Left hindlimb (tissue), 1 donor: ENCODE data around the gene LRP11.
"Not testable (repeated sequence)": the region's sequence is repeated elsewhere in the genome, so short reads cannot be mapped to it uniquely, and the experiment has no call there.

Experiments used
- DNase-seq: peaks from one replicate; pipeline ENCODE4 v3.0.0-alpha.2; 2018

LRP11 gene

DNA sequence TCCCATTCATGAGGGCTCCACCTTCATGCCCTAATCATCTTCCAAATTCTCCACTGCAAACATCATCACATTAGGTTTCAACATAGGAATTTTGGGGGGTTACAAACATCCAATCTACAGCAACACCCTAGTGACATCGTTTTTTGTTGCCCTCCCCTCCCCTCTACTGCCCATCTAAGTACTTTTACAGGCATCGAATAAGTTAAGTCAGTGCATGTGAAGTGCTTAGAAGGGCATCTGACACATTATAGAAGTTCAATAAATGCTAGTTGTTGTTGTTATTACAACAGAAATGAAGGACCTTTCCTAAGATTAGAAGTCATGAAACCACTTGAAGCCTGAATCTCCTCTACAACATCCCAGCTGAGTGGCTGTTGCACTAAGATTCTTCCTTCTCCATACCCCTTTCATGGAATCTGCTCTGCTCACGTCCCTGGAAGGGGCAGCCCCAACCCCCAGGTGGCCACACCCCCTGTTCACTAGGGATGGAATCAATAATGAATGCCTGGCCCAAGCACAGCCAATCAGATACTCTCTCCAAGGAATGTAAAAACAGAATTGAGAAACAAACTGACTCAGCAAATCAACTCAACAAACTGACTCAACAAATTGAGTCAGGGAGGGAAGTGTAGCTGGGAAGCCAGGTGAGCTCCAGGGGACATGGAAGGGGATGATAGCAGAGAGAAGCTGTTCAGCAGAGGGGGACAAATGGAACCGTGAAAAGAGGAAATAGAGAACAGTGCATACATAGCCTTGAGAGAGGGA is 3.9 kb upstream of the LRP11 start:
- DNase-seq = no peak

GRCh38 chr6:149864578-149865535 is 698 bp upstream of the LRP11 start:
- peak; percentile 61 for DNase-seq

DNA sequence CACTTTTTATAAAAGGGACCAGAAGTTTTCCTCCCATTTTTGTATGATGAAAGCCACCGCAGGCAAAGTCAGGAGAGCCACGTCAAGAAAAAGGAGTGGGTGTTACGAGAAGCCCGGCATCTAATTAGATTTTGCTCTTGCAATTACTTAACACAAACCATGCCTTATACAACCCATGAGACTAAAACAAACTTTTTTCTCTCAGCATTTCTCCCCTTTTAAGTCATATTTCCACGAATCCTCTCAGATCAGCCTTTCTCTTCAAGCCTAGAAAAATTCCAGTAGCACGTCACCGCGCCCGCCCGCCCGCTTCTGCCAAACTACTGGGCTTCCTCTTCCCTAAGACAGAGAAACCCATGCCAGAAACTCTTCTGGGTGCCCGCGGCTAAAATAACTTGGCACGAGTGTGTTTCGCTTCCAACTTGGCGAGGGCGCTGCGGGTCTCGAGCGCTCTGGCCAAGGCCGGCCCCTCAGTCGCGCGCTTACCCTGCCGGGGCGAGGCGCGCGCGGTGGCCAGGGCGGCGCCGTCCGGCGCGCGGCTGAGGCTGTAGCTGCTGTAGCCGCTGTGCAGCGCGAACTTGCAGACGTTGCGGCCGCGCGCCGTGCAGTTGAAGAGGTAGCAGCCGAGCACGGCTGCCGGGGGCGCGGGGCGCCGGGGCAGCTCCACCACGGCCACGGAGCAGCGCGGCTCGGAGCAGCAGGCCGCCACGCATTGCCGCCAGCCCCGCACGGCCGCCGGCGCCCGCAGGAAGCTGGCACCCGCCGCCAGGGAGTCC is 1.0 kb downstream of the LRP11 start:
- DNase-seq = peak; percentile 83

- not testable (repeated sequence) for DNase-seq
These were observed 1.8 kb downstream of the LRP11 start for GRCh38 chr6:149862424-149862738.

DNA sequence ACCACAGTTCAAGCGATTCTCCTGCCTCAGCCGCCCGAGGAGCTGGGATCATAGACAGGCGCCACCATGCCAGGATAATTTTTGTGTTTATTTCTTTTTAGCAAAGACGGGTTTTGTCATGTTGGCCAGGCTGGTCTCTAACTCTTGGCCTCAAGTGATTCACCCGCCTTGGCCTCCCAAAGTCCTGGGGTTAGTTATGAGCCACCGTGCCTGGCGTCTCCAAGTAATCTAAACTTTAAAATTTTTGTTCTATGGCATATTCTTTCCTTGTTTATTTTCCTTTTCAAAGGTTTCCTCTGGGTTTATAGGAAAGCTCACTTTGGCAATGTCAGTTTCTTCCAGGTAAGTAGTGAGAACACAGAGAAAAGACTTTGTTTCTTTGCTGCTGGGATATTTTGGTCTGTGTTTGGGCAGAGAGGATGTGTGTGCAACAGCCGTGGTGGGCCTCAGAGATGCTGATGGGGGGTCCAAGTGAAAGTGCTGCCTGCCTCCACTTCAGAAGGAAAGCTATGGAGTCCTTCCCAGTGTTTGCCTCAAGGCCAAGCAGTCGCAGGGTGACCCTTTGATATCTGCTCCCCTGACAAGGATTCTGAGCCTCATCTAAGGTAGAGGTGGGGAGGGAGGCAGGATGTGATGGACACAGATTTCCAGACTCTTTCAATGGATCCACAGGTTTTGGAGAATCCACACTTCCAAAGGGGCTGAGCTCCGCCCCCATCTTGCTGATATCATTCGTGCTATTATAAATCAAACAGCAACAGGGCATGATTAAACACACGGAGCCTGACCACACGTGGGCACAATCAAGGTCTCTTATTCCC is 2.3 kb downstream of the LRP11 start:
- DNase-seq = no peak

GRCh38 chr6:149860834-149861602 is 3.1 kb downstream of the LRP11 start:
- no peak for DNase-seq

GRCh38 chr6:149860513-149860833 is 3.7 kb downstream of the LRP11 start:
- no peak for DNase-seq

DNA sequence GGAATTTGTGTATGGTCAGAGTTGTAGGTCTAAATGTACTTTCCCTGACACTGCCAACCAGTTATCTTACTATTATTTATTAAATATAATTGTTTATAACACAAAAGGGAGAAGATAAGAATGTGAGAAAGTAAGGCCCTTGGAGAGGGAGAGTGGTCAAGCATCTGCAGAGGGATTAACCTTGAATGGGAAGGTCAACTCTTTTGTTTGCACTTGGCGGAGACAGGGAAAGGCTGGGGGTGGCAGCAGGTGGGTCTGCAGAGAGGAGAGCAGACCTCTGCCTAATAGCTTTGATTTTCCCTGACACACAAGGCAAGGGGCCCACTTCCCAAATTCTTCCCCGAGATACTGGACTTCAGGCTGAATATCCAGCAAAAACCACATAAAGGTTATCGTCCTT is 4.2 kb downstream of the LRP11 start:
- no peak for DNase-seq

DNA sequence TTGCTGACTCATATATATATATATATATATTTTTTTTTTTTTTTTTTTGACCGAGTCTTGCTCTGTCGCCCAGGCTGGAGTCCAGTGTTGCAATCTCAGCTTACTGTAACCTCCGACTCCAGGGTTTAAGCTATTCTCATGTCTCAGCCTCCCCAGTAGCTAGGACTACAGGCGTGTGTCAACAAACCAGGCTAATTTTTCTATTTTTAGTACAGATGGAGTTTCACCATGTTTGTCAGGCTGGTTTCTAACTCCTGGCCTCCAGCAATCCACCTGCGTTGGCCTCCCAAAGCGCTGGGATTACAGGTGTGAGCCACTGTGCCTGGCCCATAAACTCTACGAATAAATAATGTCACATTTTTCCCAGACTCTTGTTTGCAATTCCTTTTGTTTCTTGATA is 4.8 kb downstream of the LRP11 start:
- DNase-seq = no peak

- DNase-seq = no peak
These were observed 6.6 kb downstream of the LRP11 start for GRCh38 chr6:149857541-149857940.

DNA sequence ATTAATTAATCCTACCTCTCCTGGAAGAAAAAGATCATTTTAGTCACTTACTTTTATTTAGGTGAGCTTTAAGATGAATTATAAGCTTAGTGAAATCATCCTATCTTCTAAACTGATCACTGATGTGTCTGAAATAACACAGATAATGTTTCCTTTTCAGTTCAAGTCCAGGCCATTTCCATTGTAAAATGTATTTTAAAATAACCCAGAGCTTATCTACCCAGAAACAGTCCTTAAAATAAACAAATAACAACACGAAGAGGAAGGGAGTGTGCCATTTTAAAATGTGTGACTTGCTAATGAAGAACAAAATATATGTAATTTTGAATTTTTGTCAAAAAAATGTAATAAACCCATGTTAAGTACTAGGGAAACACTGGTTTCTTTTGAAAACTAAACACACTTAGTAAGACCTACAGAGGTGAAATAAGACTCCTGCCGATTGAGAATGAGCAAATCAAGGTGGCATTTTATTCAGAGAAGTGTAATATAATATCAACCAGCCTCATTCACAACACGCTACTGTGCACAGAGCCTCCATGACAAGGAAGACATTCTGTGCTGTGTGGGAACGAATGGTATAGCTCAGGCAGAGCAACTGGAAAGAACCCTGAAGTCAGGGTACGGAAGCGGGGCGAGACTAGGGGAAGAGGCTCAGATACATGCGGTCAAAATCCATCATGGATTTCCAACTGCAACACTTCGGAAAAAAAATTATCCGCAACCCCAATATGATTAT is 7.7 kb downstream of the LRP11 start:
- DNase-seq = no peak

- DNase-seq = no peak
These were observed 8.4 kb downstream of the LRP11 start for GRCh38 chr6:149855741-149856140.

DNA sequence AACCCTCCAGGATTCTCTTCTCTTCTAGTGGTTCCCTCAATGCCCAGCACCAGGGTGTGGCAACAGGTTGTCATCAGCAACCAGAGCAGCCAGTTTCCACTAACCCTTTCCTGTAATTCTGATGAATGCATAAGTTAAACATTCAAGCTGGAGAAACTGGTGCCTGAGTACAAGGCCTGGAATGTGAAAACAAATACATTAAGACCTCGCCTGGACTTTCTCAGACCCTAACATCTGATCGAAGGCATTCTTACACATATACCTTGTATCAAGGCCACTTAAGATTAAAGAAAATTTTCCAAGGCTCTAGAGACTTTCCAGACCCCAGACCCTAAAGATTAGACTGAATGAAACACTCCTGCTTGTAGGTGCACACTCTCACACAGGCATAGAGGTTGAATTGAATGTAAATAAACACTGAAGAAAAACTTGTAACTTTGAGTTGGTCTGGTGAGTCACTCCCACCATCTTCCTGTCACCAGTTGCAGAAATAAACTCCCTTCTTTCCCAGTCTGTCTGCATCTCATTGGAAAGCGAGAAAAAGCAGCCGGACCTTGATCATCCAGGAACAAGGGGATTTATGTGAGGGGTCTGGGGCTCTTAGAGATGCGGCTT is 9.0 kb downstream of the LRP11 start:
- no peak for DNase-seq

- DNase-seq = peak; percentile 45
These were observed 9.6 kb downstream of the LRP11 start for GRCh38 chr6:149854532-149854931.

DNA sequence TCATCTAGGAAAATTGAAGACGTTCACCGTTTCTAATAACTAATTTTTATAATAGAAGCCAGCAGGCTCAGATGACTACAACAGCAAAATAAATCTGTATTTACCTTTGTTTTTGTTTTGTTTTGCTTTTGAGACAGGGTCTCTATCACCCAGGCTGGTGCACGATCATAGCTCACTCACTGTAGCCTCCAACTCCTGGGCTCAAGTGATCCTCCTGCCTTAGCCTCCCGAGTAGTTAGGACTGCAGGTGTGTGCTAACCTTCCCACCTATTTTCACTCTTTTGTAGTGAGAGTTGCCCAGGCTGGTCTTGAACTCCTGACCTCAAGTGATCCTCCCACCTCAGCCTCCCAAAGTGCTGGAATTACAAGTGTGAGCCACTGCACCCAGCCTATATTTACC is 10.1 kb downstream of the LRP11 start:
- DNase-seq = not testable (repeated sequence)

GRCh38 chr6:149852881-149853280 is 11.3 kb downstream of the LRP11 start:
- DNase-seq = no peak

DNA sequence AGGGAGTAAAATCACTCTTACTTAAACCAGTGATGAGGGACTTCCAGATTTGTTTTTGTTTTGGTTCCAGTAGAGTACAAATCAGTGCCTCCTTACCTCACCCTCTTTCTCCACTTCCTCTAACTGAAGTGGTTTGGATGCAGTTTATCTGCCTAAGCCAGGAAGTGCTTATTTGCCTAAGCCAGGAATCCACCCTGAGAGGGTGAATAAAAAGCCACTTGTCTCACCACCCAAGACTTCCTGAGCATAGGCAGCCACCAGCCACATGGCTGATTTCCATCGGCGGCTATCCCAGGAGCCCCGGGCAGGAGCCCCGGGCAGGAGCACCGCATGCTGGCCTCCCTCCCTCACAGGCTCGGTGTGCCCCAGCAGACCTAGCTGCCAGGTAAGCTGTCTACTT is 12.0 kb downstream of the LRP11 start:
- no peak for DNase-seq

DNA sequence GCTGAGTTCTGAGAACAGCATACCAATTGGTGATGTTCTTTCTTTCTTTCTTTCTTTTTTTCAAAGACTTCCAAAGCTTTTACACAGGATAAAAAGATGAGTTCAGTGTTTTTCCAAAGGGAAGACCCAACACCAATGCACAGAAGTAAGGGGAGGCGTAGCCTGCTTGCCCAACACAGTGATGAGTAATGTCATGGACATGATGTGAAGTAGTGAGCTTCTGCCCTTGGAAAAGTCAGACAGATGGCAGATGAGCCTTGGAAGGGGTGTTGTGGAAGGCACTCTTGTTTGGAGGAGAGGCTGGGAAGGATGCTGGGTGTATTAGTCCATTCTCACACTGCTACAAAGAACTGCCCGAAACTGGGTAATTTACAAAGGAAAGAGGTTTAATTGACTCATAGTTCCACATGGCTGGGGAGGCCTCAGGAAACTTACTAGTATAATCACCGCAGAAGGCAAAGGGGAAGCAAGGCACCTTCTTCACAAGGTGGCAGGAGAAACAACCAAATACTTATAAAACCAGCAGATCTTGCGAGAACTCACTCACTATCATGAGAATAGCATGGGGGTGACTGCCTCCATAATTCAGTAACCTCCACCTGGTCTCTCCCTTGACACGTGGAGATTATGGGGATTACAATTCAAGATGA is 12.6 kb downstream of the LRP11 start:
- no peak for DNase-seq

DNA sequence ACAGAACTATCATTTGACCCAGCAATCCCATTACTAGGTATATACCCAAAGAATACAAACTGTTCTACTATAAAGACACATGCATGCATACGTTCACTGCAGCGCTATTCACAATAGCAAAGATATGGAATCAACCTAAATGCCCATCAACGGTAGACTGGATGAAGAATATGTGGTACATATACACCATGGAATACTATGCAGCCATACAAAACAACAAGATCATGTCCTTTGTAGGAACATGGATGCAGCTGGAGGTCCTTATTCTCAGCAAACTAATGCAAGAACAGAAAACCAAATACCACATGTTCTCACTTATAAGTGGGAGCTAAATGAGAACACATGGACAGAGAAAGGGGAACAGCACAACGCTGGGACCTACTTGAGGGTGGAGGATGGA is 15.8 kb downstream of the LRP11 start:
- not testable (repeated sequence) for DNase-seq

DNA sequence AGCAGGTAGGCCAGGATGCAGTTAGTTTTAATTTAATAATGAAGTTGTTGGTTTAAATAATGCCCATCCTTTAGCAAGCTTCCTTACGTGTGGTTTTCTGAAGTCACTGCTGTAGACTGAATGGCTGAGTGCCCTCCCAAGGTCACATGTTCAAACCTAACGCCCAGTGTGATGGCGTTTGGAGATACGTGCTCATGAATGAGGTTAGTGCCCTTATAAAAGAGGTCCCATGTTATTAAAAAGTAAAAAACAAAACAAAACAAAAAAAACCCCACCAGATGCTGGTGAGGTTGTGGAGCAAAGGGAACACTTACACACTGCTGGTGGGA is 16.3 kb downstream of the LRP11 start:
- DNase-seq = no peak
